H1 (cell line): Measurements from ENCODE around the gene TTLL9. TPM values are rescaled to one million over a fixed set of nuclear protein-coding genes. Genes with fewer than 3 reads are reported as not detected.

Experiments used
- CTCF ChIA-PET: fragments of 300-600 bp; sonication (Branson Sonifier 250); formaldehyde crosslinking; loops from one replicate; lab custom pipeline; 2021; ENCODE audit not compliant: partially characterized antibody; lab: Charles Lee
- POLR2A ChIA-PET: fragments of 300-600 bp; sonication (Branson Sonifier 250); formaldehyde crosslinking; loops from one replicate; lab custom pipeline; 2021; ENCODE audit warnings: inconsistent platforms; ENCODE audit not compliant: partially characterized antibody; lab: Charles Lee
- DNase-seq, 2 experiments: peaks; one replicate each; pipeline versions ENCODE4 v3.0.0 to v3.0.0-alpha.2; 2010 to 2022; ENCODE audit warnings: low spot score in 2 of 2, low read depth in 1 of 2, mixed read lengths in 1 of 2
- FAIRE-seq: peaks from 2 replicates; lab custom pipeline; 2011; peaks lifted over from hg19 to GRCh38; lab: Jason Lieb, UNC
- H2AFZ ChIP-seq: 2 replicates; pipeline ENCODE4 v1.8.1; 2012; ENCODE audit warnings: low read length, inconsistent platforms
- H2AK5ac ChIP-seq: 2 replicates; pipeline ENCODE4 v1.6.1; 2013; ENCODE audit warnings: low read depth, low read length
- H2BK120ac ChIP-seq: replicated peaks from 2 replicates; pipeline ENCODE3; 2013; ENCODE audit warnings: low read depth, low read length, inconsistent platforms
- H2BK12ac ChIP-seq: 2 replicates; pipeline ENCODE4 v1.6.1; 2013; ENCODE audit warnings: low read depth, low read length
- H2BK15ac ChIP-seq: 2 replicates; pipeline ENCODE4 v1.6.1; 2013; ENCODE audit warnings: low read length
- H2BK20ac ChIP-seq: 2 replicates; pipeline ENCODE4 v1.6.1; 2013; ENCODE audit warnings: low read length
- H2BK5ac ChIP-seq: 2 replicates; pipeline ENCODE4 v1.6.1; 2013; ENCODE audit warnings: low read depth, low read length
- H3K14ac ChIP-seq: 2 replicates; pipeline ENCODE4 v1.6.1; 2013; ENCODE audit warnings: inconsistent platforms; ENCODE audit not compliant: insufficient read length
- H3K18ac ChIP-seq: 2 replicates; pipeline ENCODE4 v1.6.1; 2013; ENCODE audit warnings: low read length; ENCODE audit errors: extremely low read depth
- H3K23ac ChIP-seq: 2 replicates; pipeline ENCODE4 v1.6.1; 2013; ENCODE audit warnings: inconsistent platforms; ENCODE audit not compliant: insufficient read length
- H3K23me2 ChIP-seq: 2 replicates; pipeline ENCODE4 v1.6.1; 2013; ENCODE audit warnings: low read depth, low read length
- H3K27ac ChIP-seq: 2 replicates; pipeline ENCODE4 v1.6.1; 2011; ENCODE audit warnings: low read depth, low read length, inconsistent platforms
- H3K27me3 ChIP-seq, 4 experiments: replicated peaks in 1 of 4; 1 replicate in 1 of 4; 2 replicates in 3 of 4; pipeline versions ENCODE4 v1.6.1 to v1.8.1; 2011 to 2013; ENCODE audit warnings: low read length in 3 of 4, mild to moderate bottlenecking in 3 of 4, inconsistent platforms in 2 of 4, mixed read lengths in 2 of 4, moderate library complexity in 1 of 4; ENCODE audit not compliant: control insufficient read depth in 3 of 4, insufficient read depth in 3 of 4; ENCODE audit errors: extremely low read depth in 1 of 4
- H3K36me3 ChIP-seq, 4 experiments: 2 replicates each; pipeline versions ENCODE4 v1.6.1 to v1.8.1; 2011 to 2013; ENCODE audit warnings: mild to moderate bottlenecking in 4 of 4, low read length in 3 of 4, moderate library complexity in 2 of 4, control low read depth in 1 of 4, inconsistent platforms in 1 of 4; ENCODE audit not compliant: insufficient read depth in 4 of 4, control insufficient read depth in 2 of 4
- H3K4ac ChIP-seq: replicated peaks from 2 replicates; pipeline ENCODE3; 2013; ENCODE audit warnings: low read length, low read depth, mixed read lengths, inconsistent platforms; ENCODE audit not compliant: insufficient read length
- H3K4me1 ChIP-seq, 4 experiments: replicated peaks in 1 of 4; 1 replicate in 1 of 4; 2 replicates in 3 of 4; pipeline versions ENCODE4 v1.6.1 to v1.8.1; 2011 to 2013; ENCODE audit warnings: low read length in 3 of 4, inconsistent platforms in 2 of 4, mixed read lengths in 1 of 4; ENCODE audit not compliant: insufficient read depth in 4 of 4, control insufficient read depth in 3 of 4
- H3K4me2 ChIP-seq, 2 experiments: 2 replicates each; pipeline versions ENCODE4 v1.6.1 to v1.8.1; 2011 to 2013; ENCODE audit warnings: low read depth in 2 of 2, low read length in 2 of 2, control low read depth in 1 of 2, inconsistent platforms in 1 of 2, mild to moderate bottlenecking in 1 of 2; ENCODE audit not compliant: insufficient read depth in 1 of 2
- H3K4me3 ChIP-seq, 4 experiments: fragments of 200-600, 300-600 bp in 1 of 4; sonication (generic), shearing (Covaris generic), sonication (Bioruptor Twin) in 1 of 4; 2 replicates each; pipeline versions ENCODE4 v1.5.1 to v1.8.1; 2011 to 2016; ENCODE audit warnings: low read length in 4 of 4, low read depth in 3 of 4, control low read depth in 2 of 4, inconsistent platforms in 2 of 4, mild to moderate bottlenecking in 2 of 4, mixed read lengths in 1 of 4, moderate library complexity in 1 of 4; ENCODE audit not compliant: insufficient read depth in 2 of 4; ENCODE audit errors: extremely low read depth in 1 of 4
- H3K56ac ChIP-seq: replicated peaks from 2 replicates; pipeline ENCODE3; 2013; ENCODE audit warnings: low read depth, mild to moderate bottlenecking, mixed read lengths, low read length, inconsistent platforms; ENCODE audit not compliant: insufficient read length
- H3K79me1 ChIP-seq: 2 replicates; pipeline ENCODE4 v1.6.1; 2013; ENCODE audit warnings: low read depth, low read length, control low read depth
- H3K79me2 ChIP-seq, 2 experiments: 2 replicates each; pipeline versions ENCODE4 v1.6.1 to v1.8.1; 2012 to 2013; ENCODE audit warnings: low read length in 2 of 2, mild to moderate bottlenecking in 2 of 2, inconsistent platforms in 1 of 2; ENCODE audit not compliant: insufficient read depth in 2 of 2, control insufficient read depth in 1 of 2
- H3K9ac ChIP-seq, 4 experiments: replicated peaks in 1 of 4; 1 replicate in 1 of 4; 2 replicates in 3 of 4; pipeline versions ENCODE4 v1.6.1 to v1.8.1; 2011 to 2013; ENCODE audit warnings: low read depth in 3 of 4, low read length in 3 of 4, control low read depth in 2 of 4, mild to moderate bottlenecking in 2 of 4, moderate library complexity in 2 of 4, inconsistent platforms in 1 of 4; ENCODE audit errors: extremely low read depth in 1 of 4
- H3K9me3 ChIP-seq, 2 experiments: 2 replicates each; pipeline versions ENCODE4 v1.6.1 to v1.8.1; 2012 to 2013; ENCODE audit warnings: mild to moderate bottlenecking in 2 of 2, moderate library complexity in 2 of 2, control low read depth in 1 of 2, inconsistent platforms in 1 of 2, low read depth in 1 of 2, low read length in 1 of 2, mixed read lengths in 1 of 2; ENCODE audit not compliant: insufficient read depth in 2 of 2
- H4K20me1 ChIP-seq, 2 experiments: replicated peaks in 1 of 2; 2 replicates each; pipeline versions ENCODE3 to v1.8.1; 2011 to 2013; ENCODE audit warnings: inconsistent platforms in 2 of 2, low read length in 2 of 2, mild to moderate bottlenecking in 1 of 2; ENCODE audit not compliant: insufficient read depth in 2 of 2, control insufficient read depth in 1 of 2
- H4K5ac ChIP-seq: 2 replicates; pipeline ENCODE4 v1.6.1; 2013; ENCODE audit warnings: low read length, low read depth, mixed read lengths, inconsistent platforms; ENCODE audit not compliant: insufficient read length
- H4K8ac ChIP-seq: 2 replicates; pipeline ENCODE4 v1.8.0; 2013; ENCODE audit warnings: mild to moderate bottlenecking, moderate library complexity, low read length, inconsistent platforms; ENCODE audit not compliant: insufficient read depth; ENCODE audit errors: extremely low read depth
- H4K91ac ChIP-seq: replicated peaks from 2 replicates; pipeline ENCODE3; 2013; ENCODE audit warnings: low read length, mixed read lengths, inconsistent platforms; ENCODE audit not compliant: insufficient read length
- CHD1 ChIP-seq: IDR thresholded peaks from 2 replicates; pipeline ENCODE4 v1.6.1; 2012; ENCODE audit warnings: low read depth, low read length, improper control_type of control experiment
- TBP ChIP-seq: IDR thresholded peaks from 2 replicates; pipeline ENCODE4 v1.6.1; 2011; ENCODE audit warnings: low read depth, low read length, improper control_type of control experiment
- WGBS, 2 experiments: shearing (Covaris generic) in 1 of 2; methylation state at CpG; one replicate each; pipeline versions ENCODE4 v1.1.6 to v1.1.7; 2013 to 2015; ENCODE audit warnings: low lambda C conversion rate in 2 of 2, mixed read lengths in 2 of 2, inconsistent platforms in 1 of 2, low coverage in 1 of 2, missing lambda C conversion rate in 1 of 2; ENCODE audit not compliant: insufficient replicate concordance in 2 of 2, insufficient coverage in 1 of 2, insufficient read length in 1 of 2; ENCODE audit errors: extremely low coverage in 1 of 2, missing lambda C conversion rate in 1 of 2; 5-methylcytosine and 5-hydroxymethylcytosine counted together
- polyA plus RNA-seq, 7 experiments: library from polyadenylated mRNA; depleted of rRNA in 3 of 7; stranded (reverse) in 5 of 7; unstranded in 2 of 7; fragments of >200 nt in 5 of 7; fragments of 200-250 nt in 2 of 7; gene quantifications; 1 replicate in 5 of 7; 2 replicates in 1 of 7; 4 replicates in 1 of 7; pipeline versions ENCODE4 v1.2.1 to v1.2.3, GENCODE V29; 2011 to 2013; ENCODE audit warnings: missing spikeins in 2 of 7, mixed read lengths in 2 of 7
- total RNA-seq: library from RNA; stranded (reverse); fragmentation: NEBNext Ultra II Directional; extraction: Animal tissue kit (Norgen Biotek cat#: 25700); gene quantifications from 2 replicates; pipeline ENCODE4 v1.2.1, GENCODE V29; 2021

The TTLL9 gene
- total and polyA plus RNA-seq, 2 of the 8 experiments (the other 6 are each of a cell fraction or from before 2014, with no cell fraction given), result 0.06 TPM; not detected in 1

GRCh38 chr20:31926493-31926892, 56.1 kb downstream of the TTLL9 start:
- Histone ChIP-seq H3K18ac (no peak overlapping the region), H3K4me3 (no peak overlapping the region), H3K4ac (no peak overlapping the region), H3K14ac (no peak overlapping the region), H3K23me2 (no peaks in the 10 kb centered on the region), H3K9me3 (no peaks in the 10 kb centered on the region), H3K56ac (no peak overlapping the region), H2BK5ac (no peak overlapping the region), H3K23ac (no peak overlapping the region), H3K27me3 (no peaks in the 10 kb centered on the region), H4K20me1 (no peaks in the 10 kb centered on the region), H3K4me2 (no peak overlapping the region), H2BK15ac (no peak overlapping the region), H3K36me3 (no peaks in the 10 kb centered on the region), H2BK12ac (no peak overlapping the region), H3K79me1 (no peaks in the 10 kb centered on the region), H4K8ac (no peak overlapping the region), H2AK5ac (no peak overlapping the region), H4K91ac (no peak overlapping the region), H3K4me1 (peaks cover 0 to 5% (median 4%) of the 10 kb centered on the region in 4 experiments; a peak in 4 of 7 replicates), H2BK120ac (no peak overlapping the region), H2BK20ac (no peak overlapping the region), H3K27ac (no peak overlapping the region), H4K5ac (no peak overlapping the region), H3K79me2 (no peaks in the 10 kb centered on the region), H2AFZ (no peak overlapping the region), H3K9ac (no peak overlapping the region)
- ChIA-PET CTCF (interaction anchor here (0.9 to 1.5 kb wide), 3 partner anchors 25 to 105 kb away, joined by 3 read pairs; partner anchors contain the start of gene PDRG1), POLR2A (interaction anchor here (1.0 kb wide), 1 partner anchor 9 kb away, joined by 3 read pairs; no protein-coding TSS in a partner anchor)
- 83% methylated on average over 2 of the region's 2 CpGs; no CpG with 5 or more reads in 1 of the 2 experiments for WGBS, 2 experiments
- DNase-seq (no peak), FAIRE-seq (no peak)
- TF ChIP-seq TBP (no peak), CHD1 (no peak)
